ENCODE results near the gene EYS. TPM values are rescaled to one million over a fixed set of nuclear protein-coding genes. Genes with fewer than 3 reads are reported as not detected.

EYS gene
- total RNA-seq, 2 donors from 2014 or later, result not detected

GRCh38 chr6:65700561-65700960 is 6.5 kb downstream of the EYS start:
- H3K4me1 ChIP-seq (ENCODE audit: control insufficient read depth in 1 of 2, low read depth in 2 of 2), result no peaks in the 10 kb centered on the region
- H3K27ac ChIP-seq, result no peak overlapping the region
- ATAC-seq (ENCODE audit: insufficient number of reproducible peaks, low FRiP score, low read depth) (no peak), DNase-seq (ENCODE audit: low spot score) (no peak)
- no peaks in the 10 kb centered on the region for H3K27me3 ChIP-seq (replicated peaks; ENCODE audit: insufficient read depth)
- H3K9me3 ChIP-seq, result no peaks in the 10 kb centered on the region
- H3K36me3 ChIP-seq, result no peaks in the 10 kb centered on the region
- TF ChIP-seq CTCF (IDR thresholded peaks at IDR 0.05), result no peak
- no peak overlapping the region for H3K4me3 ChIP-seq

- TF ChIP-seq CTCF (IDR thresholded peaks at IDR 0.05), result no peak
- no peak for DNase-seq (ENCODE audit: low spot score)
Measured at GRCh38 chr6:65692109-65692508, 14.9 kb downstream of the EYS start.

GRCh38 chr6:65680232-65680631 is 26.8 kb downstream of the EYS start:
- no peaks in the 10 kb centered on the region for H3K36me3 ChIP-seq
- no peak overlapping the region for H3K4me3 ChIP-seq
- no peak for TF ChIP-seq CTCF (IDR thresholded peaks at IDR 0.05)
- H3K27me3 ChIP-seq (replicated peaks; ENCODE audit: insufficient read depth), result no peaks in the 10 kb centered on the region
- DNase-seq (ENCODE audit: low spot score) (no peak), ATAC-seq (ENCODE audit: insufficient number of reproducible peaks, low FRiP score, low read depth) (no peak)
- no peak overlapping the region for H3K27ac ChIP-seq
- H3K9me3 ChIP-seq, result no peaks in the 10 kb centered on the region
- no peaks in the 10 kb centered on the region for H3K4me1 ChIP-seq (ENCODE audit: control insufficient read depth in 1 of 2, low read depth in 2 of 2)

More at GRCh38 chr6:65692109-65692508, 14.9 kb downstream of the EYS start:
- ATAC-seq (ENCODE audit: insufficient number of reproducible peaks, low FRiP score, low read depth), result no peak
- Histone ChIP-seq H3K27me3 (replicated peaks; ENCODE audit: insufficient read depth) (no peaks in the 10 kb centered on the region), H3K27ac (no peak overlapping the region), H3K9me3 (no peaks in the 10 kb centered on the region), H3K36me3 (no peaks in the 10 kb centered on the region), H3K4me3 (no peak overlapping the region), H3K4me1 (ENCODE audit: control insufficient read depth in 1 of 2, low read depth in 2 of 2) (no peaks in the 10 kb centered on the region)

- Histone ChIP-seq H3K9me3 (no peaks in the 10 kb centered on the region), H3K4me1 (ENCODE audit: control insufficient read depth in 1 of 2, low read depth in 2 of 2) (no peaks in the 10 kb centered on the region), H3K4me3 (no peak overlapping the region), H3K27me3 (replicated peaks; ENCODE audit: insufficient read depth) (no peaks in the 10 kb centered on the region), H3K36me3 (no peaks in the 10 kb centered on the region), H3K27ac (no peak overlapping the region)
- no peak for TF ChIP-seq CTCF (IDR thresholded peaks at IDR 0.05)
- DNase-seq (ENCODE audit: low spot score), result no peak
- no peak for ATAC-seq (ENCODE audit: insufficient number of reproducible peaks, low FRiP score, low read depth)
Measured at GRCh38 chr6:65671922-65672321, 35.1 kb downstream of the EYS start.

GRCh38 chr6:65667916-65668656 is 38.9 kb downstream of the EYS start:
- no peaks in the 10 kb centered on the region for H3K4me1 ChIP-seq (ENCODE audit: control insufficient read depth in 1 of 2, low read depth in 2 of 2)
- ATAC-seq (ENCODE audit: insufficient number of reproducible peaks, low FRiP score, low read depth) (no peak), DNase-seq (ENCODE audit: low spot score) (no peak)
- no peak for TF ChIP-seq CTCF (IDR thresholded peaks at IDR 0.05)
- H3K27ac ChIP-seq, result no peak overlapping the region
- H3K4me3 ChIP-seq, result no peak overlapping the region
- no peaks in the 10 kb centered on the region for H3K9me3 ChIP-seq
- H3K27me3 ChIP-seq (replicated peaks; ENCODE audit: insufficient read depth), result no peaks in the 10 kb centered on the region
- H3K36me3 ChIP-seq, result no peaks in the 10 kb centered on the region

Measured in thoracic aorta (tissue), 2 donors.